NCI-H748 (cell line): ENCODE data around the gene GDI1.

ENCODE experiments used
- DNase-seq: peaks from one replicate; lab custom pipeline; 2025; ENCODE audit not compliant: unreplicated experiment; lab: John Stamatoyannopoulos, UW

GDI1 gene

DNA sequence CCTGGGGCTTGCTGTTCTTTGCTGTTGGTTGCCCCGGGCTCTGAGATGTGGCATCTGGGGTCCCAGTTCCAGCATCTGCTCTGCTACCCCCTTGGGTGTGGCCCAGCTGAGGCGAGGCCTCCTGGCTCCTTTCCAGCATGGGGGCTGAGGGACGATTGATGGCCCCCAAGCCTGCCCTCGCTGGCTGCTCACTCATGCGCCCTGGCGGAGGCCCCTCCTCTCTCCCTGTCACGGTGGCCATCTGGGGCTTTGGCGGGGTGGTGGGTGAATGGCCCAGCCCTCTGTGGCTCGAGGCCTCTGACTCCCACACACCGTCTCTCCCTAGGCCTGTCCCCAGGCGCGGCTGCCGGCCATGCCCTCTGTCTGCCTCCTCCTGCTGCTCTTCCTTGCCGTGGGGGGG is 22.9 kb downstream of the GDI1 start:
- DNase-seq, result peak; percentile 37

DNA sequence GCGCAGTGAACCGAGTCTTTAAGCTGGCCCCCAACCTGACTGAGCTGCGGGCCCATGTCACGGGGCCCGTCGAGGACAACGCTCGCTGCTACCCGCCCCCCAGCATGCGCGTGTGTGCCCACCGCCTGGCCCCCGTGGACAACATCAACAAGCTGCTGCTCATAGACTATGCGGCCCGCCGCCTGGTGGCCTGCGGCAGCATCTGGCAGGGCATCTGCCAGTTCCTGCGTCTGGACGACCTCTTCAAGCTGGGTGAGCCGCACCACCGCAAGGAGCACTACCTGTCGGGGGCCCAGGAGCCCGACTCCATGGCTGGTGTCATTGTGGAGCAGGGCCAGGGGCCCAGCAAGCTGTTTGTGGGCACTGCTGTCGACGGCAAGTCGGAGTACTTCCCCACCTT is 23.4 kb downstream of the GDI1 start:
- DNase-seq, result no peak

GRCh38 chrX:154462396-154462795 is 25.4 kb downstream of the GDI1 start:
- DNase-seq, result no peak

DNA sequence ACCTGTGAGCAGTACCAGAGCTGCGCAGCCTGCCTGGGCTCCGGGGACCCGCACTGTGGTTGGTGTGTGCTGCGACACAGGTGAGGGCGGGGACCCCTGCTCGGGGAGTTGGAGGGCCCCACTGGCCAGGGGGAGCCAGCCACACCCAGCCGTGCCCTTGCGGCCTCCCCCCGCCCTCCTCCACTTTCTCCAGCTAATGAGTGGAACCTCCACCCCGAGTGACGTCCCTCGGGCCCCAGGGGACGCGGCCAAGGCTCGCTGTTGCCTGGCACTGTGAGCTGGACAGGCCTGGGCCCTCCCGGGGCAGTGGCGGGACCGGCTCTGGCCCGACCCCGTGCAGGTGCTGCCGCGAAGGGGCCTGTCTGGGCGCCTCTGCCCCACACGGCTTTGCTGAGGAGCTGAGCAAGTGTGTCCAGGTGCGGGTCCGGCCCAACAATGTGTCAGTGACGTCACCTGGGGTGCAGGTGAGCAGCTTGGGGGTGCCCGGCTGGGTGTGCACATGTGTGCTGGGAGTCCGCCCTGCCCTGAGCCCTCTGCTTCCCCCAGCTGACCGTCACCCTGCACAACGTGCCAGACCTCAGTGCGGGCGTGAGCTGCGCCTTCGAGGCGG is 26.8 kb downstream of the GDI1 start:
- DNase-seq, result no peak

DNA sequence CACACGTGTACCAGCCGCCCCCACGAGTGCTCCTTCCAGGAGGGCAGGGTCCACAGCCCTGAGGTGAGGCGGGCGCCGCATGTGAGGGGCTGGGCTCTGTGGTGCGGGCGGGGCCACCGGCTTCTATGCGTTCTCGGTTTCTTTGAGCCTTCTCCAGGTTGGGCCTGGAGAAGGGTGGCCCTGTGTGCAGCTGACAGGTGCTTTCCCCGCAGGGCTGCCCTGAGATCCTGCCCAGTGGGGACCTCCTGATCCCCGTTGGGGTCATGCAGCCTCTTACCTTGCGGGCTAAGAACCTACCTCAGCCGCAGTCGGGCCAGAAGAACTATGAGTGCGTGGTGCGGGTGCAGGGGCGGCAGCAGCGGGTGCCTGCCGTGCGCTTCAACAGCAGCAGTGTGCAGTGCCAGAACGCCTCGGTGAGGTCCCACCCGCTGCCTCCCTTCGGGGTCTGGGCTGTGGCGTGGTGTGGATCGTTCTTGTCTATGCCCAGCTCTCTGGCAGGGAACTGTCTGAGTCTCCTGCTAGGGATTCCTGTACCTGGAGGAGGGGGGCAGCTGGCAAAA is 27.9 kb downstream of the GDI1 start:
- DNase-seq, result no peak

DNA sequence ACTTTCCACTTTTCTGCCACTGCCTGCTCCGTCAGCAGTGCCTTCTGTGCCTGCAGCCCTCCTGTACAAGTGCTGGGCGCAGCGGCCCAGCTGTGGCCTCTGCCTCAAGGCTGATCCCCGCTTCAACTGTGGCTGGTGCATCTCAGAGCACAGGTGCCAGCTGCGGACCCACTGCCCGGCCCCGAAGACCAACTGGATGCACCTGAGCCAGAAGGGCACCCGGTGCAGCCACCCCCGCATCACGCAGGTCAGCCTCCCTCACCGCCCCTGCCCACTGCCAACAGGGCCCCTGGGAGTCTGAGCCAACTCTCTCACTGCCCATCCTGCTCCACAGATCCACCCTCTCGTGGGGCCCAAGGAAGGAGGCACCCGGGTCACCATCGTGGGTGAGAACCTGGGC is 28.6 kb downstream of the GDI1 start:
- no peak for DNase-seq

- DNase-seq, result no peak
These were observed 29.1 kb downstream of the GDI1 start for GRCh38 chrX:154466036-154466435.

DNA sequence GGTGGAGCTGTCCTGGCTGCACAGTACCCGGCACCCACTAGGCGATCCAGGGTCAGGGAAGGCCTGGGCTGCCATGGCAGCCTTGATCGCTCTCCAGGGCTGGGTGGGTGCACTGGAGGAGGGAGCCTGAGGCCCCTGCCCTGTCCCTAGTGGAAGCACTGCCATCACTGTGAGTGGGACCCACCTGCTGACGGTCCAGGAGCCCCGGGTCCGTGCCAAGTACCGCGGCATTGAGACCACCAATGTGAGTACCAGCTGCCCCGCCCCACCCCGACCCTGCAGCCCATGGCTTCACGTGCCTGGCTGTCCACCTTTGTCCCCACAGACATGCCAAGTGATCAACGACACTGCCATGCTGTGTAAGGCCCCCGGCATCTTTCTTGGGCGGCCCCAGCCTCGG is 30.0 kb downstream of the GDI1 start:
- no peak for DNase-seq

DNA sequence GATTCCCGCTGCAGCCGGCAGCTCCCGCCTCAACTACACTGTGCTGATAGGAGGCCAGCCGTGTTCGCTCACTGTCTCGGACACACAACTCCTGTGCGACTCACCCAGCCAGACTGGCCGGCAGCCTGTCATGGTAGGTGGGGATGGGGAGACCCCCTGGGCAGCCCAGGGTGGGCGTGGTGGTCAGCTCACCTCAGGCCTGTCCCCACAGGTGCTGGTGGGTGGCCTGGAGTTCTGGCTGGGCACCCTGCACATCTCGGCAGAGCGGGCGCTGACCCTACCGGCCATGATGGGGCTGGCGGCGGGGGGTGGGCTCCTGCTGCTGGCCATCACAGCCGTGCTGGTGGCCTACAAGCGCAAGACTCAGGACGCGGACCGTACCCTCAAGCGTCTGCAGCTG is 30.6 kb downstream of the GDI1 start:
- DNase-seq, result no peak

GRCh38 chrX:154468217-154468616 is 31.3 kb downstream of the GDI1 start:
- no peak for DNase-seq

DNA sequence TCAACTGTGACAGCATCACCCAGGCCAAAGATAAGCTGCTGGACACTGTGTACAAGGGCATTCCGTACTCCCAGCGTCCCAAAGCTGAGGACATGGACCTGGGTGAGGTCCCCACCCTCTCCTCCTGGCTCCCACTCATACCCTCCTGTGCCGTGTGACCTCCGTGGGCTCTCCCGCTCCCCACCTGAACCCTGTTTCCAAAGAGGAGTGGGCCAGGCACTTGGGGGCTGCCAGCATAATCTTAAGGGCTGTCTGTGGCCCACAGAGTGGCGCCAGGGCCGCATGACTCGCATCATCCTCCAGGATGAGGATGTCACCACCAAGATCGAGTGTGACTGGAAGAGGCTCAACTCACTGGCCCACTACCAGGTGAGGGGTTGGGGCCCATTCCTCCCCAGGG is 32.2 kb downstream of the GDI1 start:
- no peak for DNase-seq

DNA sequence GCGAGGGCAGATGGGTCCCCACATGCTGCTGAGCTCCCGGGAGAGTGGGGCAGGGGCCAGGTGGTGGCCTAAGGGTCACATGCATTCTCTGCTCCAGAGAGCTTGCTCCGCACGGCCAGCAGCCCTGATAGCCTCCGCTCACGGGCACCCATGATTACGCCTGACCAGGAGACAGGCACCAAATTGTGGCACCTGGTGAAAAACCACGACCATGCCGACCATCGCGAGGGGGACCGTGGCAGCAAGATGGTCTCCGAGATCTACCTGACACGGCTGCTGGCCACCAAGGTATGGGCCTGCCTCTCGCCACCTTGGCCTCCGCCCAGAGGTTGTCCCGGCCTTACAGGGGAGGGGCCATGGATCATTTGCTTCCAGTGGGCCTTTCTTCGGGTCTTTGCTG is 32.9 kb downstream of the GDI1 start:
- DNase-seq, result no peak

GRCh38 chrX:154470434-154470833 is 33.5 kb downstream of the GDI1 start:
- DNase-seq, result no peak

DNA sequence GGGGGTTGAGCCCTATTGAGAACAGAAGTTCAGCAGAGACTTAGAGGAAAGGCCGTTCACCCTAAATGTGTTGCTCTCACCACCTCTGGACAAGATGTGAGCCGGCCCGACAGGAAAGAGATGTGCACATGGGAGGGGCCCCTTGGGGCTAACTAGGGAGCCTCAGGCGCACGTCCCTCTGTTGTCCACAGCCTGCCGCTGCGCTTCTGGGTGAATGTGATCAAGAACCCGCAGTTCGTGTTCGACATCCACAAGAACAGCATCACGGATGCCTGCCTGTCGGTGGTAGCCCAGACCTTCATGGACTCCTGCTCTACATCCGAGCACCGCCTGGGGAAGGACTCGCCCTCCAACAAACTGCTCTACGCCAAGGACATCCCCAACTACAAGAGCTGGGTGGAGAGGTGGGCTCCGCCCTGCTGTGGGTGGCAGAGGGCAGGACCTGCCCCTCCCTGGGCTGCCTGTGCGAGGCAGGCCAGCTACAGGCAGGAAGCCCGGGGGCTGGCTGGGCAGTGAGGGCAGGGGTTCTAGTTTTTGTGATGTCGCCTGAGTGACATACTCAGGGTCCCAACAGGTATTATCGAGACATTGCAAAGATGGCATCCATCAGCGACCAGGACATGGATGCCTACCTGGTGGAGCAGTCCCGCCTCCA is 34.1 kb downstream of the GDI1 start:
- no peak for DNase-seq

GRCh38 chrX:154471839-154472684 is 35.1 kb downstream of the GDI1 start:
- DNase-seq, result no peak

- no peak for DNase-seq
These were observed 36.0 kb downstream of the GDI1 start for GRCh38 chrX:154472685-154473632.

- DNase-seq, result no peak
These were observed 36.7 kb downstream of the GDI1 start for GRCh38 chrX:154473683-154474082.

DNA sequence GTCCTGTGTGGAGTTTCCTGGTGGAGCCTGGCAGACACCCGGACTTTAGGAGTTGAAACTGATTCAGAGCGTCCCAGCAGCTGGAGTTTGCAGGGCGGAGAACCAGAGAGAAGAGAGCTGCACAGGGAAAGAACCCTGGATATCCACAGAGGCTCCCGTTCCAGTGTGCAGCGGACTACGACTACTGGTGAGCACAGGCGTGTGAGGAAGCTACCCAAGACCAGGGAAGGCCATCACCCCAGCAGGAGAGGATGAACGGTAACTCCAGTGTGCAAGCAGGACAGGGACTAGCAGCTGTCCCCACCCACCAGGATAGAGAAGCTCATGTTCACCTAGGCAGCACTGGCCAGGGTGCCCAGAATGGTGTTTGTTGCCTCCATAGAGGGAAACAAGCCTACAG is 39.9 kb downstream of the GDI1 start:
- DNase-seq, result no peak

DNA sequence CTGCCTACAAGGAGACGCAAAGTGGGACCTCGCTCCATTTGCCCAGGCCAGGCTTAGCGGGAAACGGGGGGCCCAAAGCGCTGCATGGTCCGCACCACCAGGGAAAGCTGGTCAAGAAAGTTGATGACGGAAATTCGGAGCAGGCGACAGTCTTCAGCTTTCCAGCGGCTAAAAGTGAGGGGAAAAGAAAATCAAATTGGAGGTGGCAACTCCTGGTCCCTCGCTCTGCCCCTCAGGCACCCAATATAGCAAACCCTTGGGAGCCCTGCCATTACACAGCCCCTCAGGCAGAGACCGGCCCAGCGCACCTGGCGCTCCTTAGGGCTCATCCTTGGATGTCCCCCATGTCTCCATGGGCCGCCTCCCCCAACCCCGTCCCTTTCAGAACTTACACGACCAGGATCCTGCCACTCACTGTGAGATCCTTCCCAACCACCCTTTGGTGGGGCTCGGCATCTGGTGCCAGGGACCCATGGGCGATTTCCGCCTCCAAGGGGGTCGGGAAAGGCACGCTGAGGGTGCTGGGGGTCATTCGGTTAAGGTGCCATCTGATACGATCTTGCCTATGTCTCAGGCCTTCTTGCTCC is 41.0 kb downstream of the GDI1 start:
- peak; percentile 29 for DNase-seq
